SK-N-SH (cell line): ENCODE measurements around the gene TSPAN3. TPM values are rescaled to one million over a fixed set of nuclear protein-coding genes. Genes with fewer than 3 reads are reported as not detected.

Experiments
- CTCF ChIA-PET: fragments of 300-600, 350-600 bp; formaldehyde crosslinking; extraction: SDS; loops from one replicate; lab custom pipeline; 2021; lab: Yijun Ruan, JAX
- POLR2A ChIA-PET: fragments of 350-600 bp; sonication (Branson Sonifier 250); formaldehyde crosslinking; extraction: SDS; loops from one replicate; lab custom pipeline; 2020; ENCODE audit warnings: antibody characterized with exemption, inconsistent platforms; lab: Yijun Ruan, JAX
- DNase-seq: peaks from one replicate; pipeline ENCODE4 v3.0.0; 2012
- H2AFZ ChIP-seq: fragments of 200-600 bp; sonication (generic); 2 replicates; pipeline ENCODE4 v1.8.1; 2016; ENCODE audit warnings: antibody characterized with exemption, mild to moderate bottlenecking, low read depth
- H3F3A ChIP-seq: fragments of 200-600 bp; sonication (generic); replicated peaks from 2 replicates; pipeline ENCODE3; 2016; ENCODE audit warnings: antibody characterized with exemption, mild to moderate bottlenecking; ENCODE audit not compliant: insufficient read depth
- H3K27ac ChIP-seq, 2 experiments: fragments of 200-500 bp in 1 of 2; fragments of 200-600 bp in 1 of 2; sonication (Bioruptor generic) in 1 of 2; sonication (generic), shearing (Covaris generic) in 1 of 2; 2 replicates each; pipeline versions ENCODE4 v1.5.1 to v1.6.1; 2014 to 2016; ENCODE audit warnings: low read depth in 2 of 2, inconsistent platforms in 1 of 2, low read length in 1 of 2, mild to moderate bottlenecking in 1 of 2, mixed read lengths in 1 of 2
- H3K27me3 ChIP-seq: fragments of 200-600 bp; sonication (generic), shearing (Covaris generic); 2 replicates; pipeline ENCODE4 v1.6.1; 2016; ENCODE audit warnings: mixed run types; ENCODE audit not compliant: insufficient read depth
- H3K36me3 ChIP-seq, 2 experiments: fragments of 200-500 bp in 1 of 2; fragments of 200-600 bp in 1 of 2; sonication (Bioruptor generic) in 1 of 2; sonication (generic) in 1 of 2; replicated peaks in 1 of 2; 2 replicates each; pipeline versions ENCODE3 to v1.5.1; 2014 to 2016; ENCODE audit warnings: low read length in 1 of 2, mild to moderate bottlenecking in 1 of 2; ENCODE audit not compliant: insufficient read depth in 2 of 2, control insufficient read depth in 1 of 2
- H3K4me1 ChIP-seq, 2 experiments: fragments of 200-500 bp in 1 of 2; fragments of 200-600 bp in 1 of 2; sonication (Bioruptor generic) in 1 of 2; sonication (generic), shearing (Covaris generic) in 1 of 2; 2 replicates each; pipeline versions ENCODE4 v1.5.1 to v1.6.1; 2014 to 2016; ENCODE audit warnings: low read depth in 1 of 2, low read length in 1 of 2, mixed run types in 1 of 2; ENCODE audit not compliant: insufficient read depth in 2 of 2, control insufficient read depth in 1 of 2
- H3K4me2 ChIP-seq: fragments of 200-600 bp; sonication (generic), shearing (Covaris generic); 2 replicates; pipeline ENCODE4 v1.6.1; 2017; ENCODE audit warnings: mixed run types
- H3K4me3 ChIP-seq, 2 experiments: fragments of 200-500 bp in 1 of 2; fragments of 200-600 bp in 1 of 2; sonication (Bioruptor generic) in 1 of 2; sonication (generic), shearing (Covaris generic) in 1 of 2; 2 replicates each; pipeline versions ENCODE4 v1.5.1 to v1.8.1; 2014 to 2016; ENCODE audit warnings: low read depth in 2 of 2, inconsistent platforms in 1 of 2, low read length in 1 of 2, mild to moderate bottlenecking in 1 of 2, mixed read lengths in 1 of 2, moderate library complexity in 1 of 2
- H3K79me2 ChIP-seq: fragments of 200-600 bp; sonication (generic); 2 replicates; pipeline ENCODE4 v1.8.1; 2017; ENCODE audit warnings: mild to moderate bottlenecking; ENCODE audit not compliant: insufficient read depth
- H3K9ac ChIP-seq: fragments of 200-600 bp; sonication (generic); 2 replicates; pipeline ENCODE4 v1.6.1; 2017; ENCODE audit warnings: mixed run types
- H3K9me2 ChIP-seq: fragments of 200-600 bp; sonication (generic); 2 replicates; pipeline ENCODE4 v1.6.1; 2017; ENCODE audit warnings: mixed run types
- H3K9me3 ChIP-seq: fragments of 200-600 bp; sonication (generic); 2 replicates; pipeline ENCODE4 v1.6.1; 2017; ENCODE audit warnings: mixed run types, mild to moderate bottlenecking, moderate library complexity
- H4K20me1 ChIP-seq: fragments of 200-600 bp; sonication (generic); 2 replicates; pipeline ENCODE4 v1.6.1; 2017; ENCODE audit warnings: mild to moderate bottlenecking, mixed run types; ENCODE audit not compliant: insufficient read depth
- CHD2 ChIP-seq: fragments of 150-350 bp; IDR thresholded peaks from 2 replicates; pipeline ENCODE4 v1.6.1; 2018; ENCODE audit warnings: low read length; ENCODE audit not compliant: partially characterized antibody
- ELF1 ChIP-seq: IDR thresholded peaks from 2 replicates; pipeline ENCODE4 v1.4.0; 2012
- EP300 ChIP-seq, 2 experiments: IDR thresholded peaks; 2 replicates each; pipeline versions ENCODE4 v1.4.0 to v1.6.1; 2012; ENCODE audit warnings: borderline replicate concordance in 1 of 2, low read depth in 1 of 2, low read length in 1 of 2
- EZH2phosphoT487 ChIP-seq: fragments of 200-600 bp; sonication (generic); IDR thresholded peaks from 2 replicates; pipeline ENCODE4 v1.6.1; 2017; ENCODE audit warnings: low read depth, mixed run types, mild to moderate bottlenecking, antibody characterized with exemption, moderate library complexity, borderline replicate concordance
- GABPA ChIP-seq: IDR thresholded peaks from 2 replicates; pipeline ENCODE4 v1.4.0; 2012; ENCODE audit warnings: low read depth, mild to moderate bottlenecking
- IRF3 ChIP-seq: fragments of 150-350 bp; IDR thresholded peaks from 2 replicates; pipeline ENCODE4 v1.6.1; 2016; ENCODE audit warnings: mild to moderate bottlenecking, low read depth, low read length
- JUND ChIP-seq: IDR thresholded peaks from 2 replicates; pipeline ENCODE4 v1.4.0; 2012
- MEF2A ChIP-seq: IDR thresholded peaks from 2 replicates; pipeline ENCODE4 v1.4.0; 2012; ENCODE audit warnings: low read depth, borderline replicate concordance
- NFIC ChIP-seq: IDR thresholded peaks from 2 replicates; pipeline ENCODE4 v1.4.0; 2012; ENCODE audit warnings: borderline replicate concordance
- PBX3 ChIP-seq: IDR thresholded peaks from 2 replicates; pipeline ENCODE4; 2012
- RFX5 ChIP-seq: IDR thresholded peaks from 2 replicates; pipeline ENCODE4 v1.6.1; 2012; ENCODE audit warnings: mild to moderate bottlenecking, improper control_type of control experiment, low read length
- RXRA ChIP-seq: IDR thresholded peaks from 2 replicates; pipeline ENCODE4 v1.4.0; 2012; ENCODE audit warnings: low read depth, mild to moderate bottlenecking, borderline replicate concordance
- SIN3A ChIP-seq: IDR thresholded peaks from 2 replicates; pipeline ENCODE4 v1.6.1; 2012; ENCODE audit warnings: low read depth, mild to moderate bottlenecking, low read length, moderate library complexity, borderline replicate concordance
- TAF1 ChIP-seq: IDR thresholded peaks from 2 replicates; pipeline ENCODE4 v1.6.1; 2012; ENCODE audit warnings: low read depth, mild to moderate bottlenecking, low read length, moderate library complexity, borderline replicate concordance
- TCF12 ChIP-seq: IDR thresholded peaks from 2 replicates; pipeline ENCODE4 v1.4.0; 2012
- USF1 ChIP-seq: IDR thresholded peaks from 2 replicates; pipeline ENCODE4 v1.4.0; 2012; ENCODE audit warnings: low read depth, borderline replicate concordance
- WGBS: methylation state at CpG from one replicate; pipeline ENCODE4 v1.1.6; 2017; ENCODE audit warnings: low lambda C conversion rate; 5-methylcytosine and 5-hydroxymethylcytosine counted together
- polyA plus RNA-seq, 3 experiments: library from polyadenylated mRNA; depleted of rRNA; stranded (reverse); fragments of >200 nt; gene quantifications; 2 replicates each; pipeline ENCODE4 v1.2.3, GENCODE V29; 2012

Gene TSPAN3
- polyA plus RNA-seq, 1 of the 3 experiments (the other 2 are of a cell fraction), result 409 TPM

GRCh38 chr15:77098572-77098971 lies 27.7 kb upstream of the TSPAN3 start:
- no peaks in the 10 kb centered on the region for H3K79me2 ChIP-seq
- peaks cover 0 to 13% of the 10 kb centered on the region in 2 experiments; a peak in 1 of 4 replicates for H3K4me1 ChIP-seq
- no peaks in the 10 kb centered on the region for H3K9me2 ChIP-seq
- H3F3A ChIP-seq, result no peaks in the 10 kb centered on the region
- CTCF ChIA-PET, result interaction anchor here (0.6 to 1.8 kb wide), 4 partner anchors 9 to 445 kb away, joined by 3 to 7 read pairs (median 6); no protein-coding TSS in a partner anchor
- H3K4me3 ChIP-seq, result no peak overlapping the region
- no peaks in the 10 kb centered on the region for H3K9me3 ChIP-seq
- no peaks in the 10 kb centered on the region for H3K36me3 ChIP-seq
- no peak overlapping the region for H3K4me2 ChIP-seq
- H2AFZ ChIP-seq, result no peak overlapping the region
- POLR2A ChIA-PET, result no interaction called here
- TF ChIP-seq PBX3 (no peak), USF1 (no peak), IRF3 (no peak), GABPA (no peak), EP300 (IDR thresholded peaks at IDR 0.05; ENCODE audit: borderline replicate concordance in 1 of 2, low read depth in 1 of 2, low read length in 1 of 2) (no peak), TCF12 (no peak), MEF2A (no peak), NFIC (no peak), CHD2 (no peak), EZH2phosphoT487 (no peak), RFX5 (no peak), TAF1 (no peak), ELF1 (no peak), SIN3A (no peak), RXRA (no peak)
- H3K27ac ChIP-seq, result no peak overlapping the region
- no peaks in the 10 kb centered on the region for H3K27me3 ChIP-seq
- 100% methylated on average over 1 of the region's 4 CpGs for WGBS
- H4K20me1 ChIP-seq, result no peaks in the 10 kb centered on the region
- no peak overlapping the region for H3K9ac ChIP-seq
- DNase-seq, result no peak

- Histone ChIP-seq H3K4me1 (peaks cover 0 to 13% of the 10 kb centered on the region in 2 experiments; a peak in 1 of 4 replicates), H3K27ac (peak overlapping the region in 1 of 2 experiments; percentile 28; a peak in 2 of 4 replicates), H3K9ac (no peak overlapping the region), H4K20me1 (no peaks in the 10 kb centered on the region), H3K27me3 (no peaks in the 10 kb centered on the region), H3K9me3 (no peaks in the 10 kb centered on the region), H3K4me3 (no peak overlapping the region), H2AFZ (no peak overlapping the region), H3K36me3 (no peaks in the 10 kb centered on the region), H3F3A (no peaks in the 10 kb centered on the region), H3K4me2 (no peak overlapping the region), H3K79me2 (no peaks in the 10 kb centered on the region), H3K9me2 (no peaks in the 10 kb centered on the region)
- TF ChIP-seq JUND, result no peak
- WGBS, result 96% methylated on average over 4 of the region's 5 CpGs
- ChIA-PET POLR2A (no interaction called here), CTCF (interaction anchor here (1.0 to 2.1 kb wide), 7 partner anchors 9 to 724 kb away, joined by 4 to 8 read pairs (median 5); no protein-coding TSS in a partner anchor)
- DNase-seq, result peak; percentile 41
These were observed 27.0 kb upstream of the TSPAN3 start for GRCh38 chr15:77097921-77098320.
